PFSK-1 (cell line): ENCODE measurements around the gene LENG8.

Source experiments
- POLR2AphosphoS5 ChIP-seq: IDR thresholded peaks from 2 replicates; pipeline ENCODE4 v1.6.1; 2012; ENCODE audit warnings: low read depth, mild to moderate bottlenecking, control low read depth, low read length, moderate library complexity
- SIN3A ChIP-seq: IDR thresholded peaks from 2 replicates; pipeline ENCODE4 v1.6.1; 2012; ENCODE audit warnings: mild to moderate bottlenecking, low read length, moderate library complexity, borderline replicate concordance; ENCODE audit not compliant: insufficient read depth
- TF ChIP-seq, protein P1 (sequence below), 2 experiments: IDR thresholded peaks; 2 replicates each; pipeline versions ENCODE4 v1.6.1 to v1.8.0; 2011 to 2012; ENCODE audit warnings: low read depth in 2 of 2, low read length in 2 of 2, control low read depth in 1 of 2, inconsistent platforms in 1 of 2, mild to moderate bottlenecking in 1 of 2, moderate library complexity in 1 of 2; ENCODE audit not compliant: insufficient read depth in 1 of 2

DNA sequence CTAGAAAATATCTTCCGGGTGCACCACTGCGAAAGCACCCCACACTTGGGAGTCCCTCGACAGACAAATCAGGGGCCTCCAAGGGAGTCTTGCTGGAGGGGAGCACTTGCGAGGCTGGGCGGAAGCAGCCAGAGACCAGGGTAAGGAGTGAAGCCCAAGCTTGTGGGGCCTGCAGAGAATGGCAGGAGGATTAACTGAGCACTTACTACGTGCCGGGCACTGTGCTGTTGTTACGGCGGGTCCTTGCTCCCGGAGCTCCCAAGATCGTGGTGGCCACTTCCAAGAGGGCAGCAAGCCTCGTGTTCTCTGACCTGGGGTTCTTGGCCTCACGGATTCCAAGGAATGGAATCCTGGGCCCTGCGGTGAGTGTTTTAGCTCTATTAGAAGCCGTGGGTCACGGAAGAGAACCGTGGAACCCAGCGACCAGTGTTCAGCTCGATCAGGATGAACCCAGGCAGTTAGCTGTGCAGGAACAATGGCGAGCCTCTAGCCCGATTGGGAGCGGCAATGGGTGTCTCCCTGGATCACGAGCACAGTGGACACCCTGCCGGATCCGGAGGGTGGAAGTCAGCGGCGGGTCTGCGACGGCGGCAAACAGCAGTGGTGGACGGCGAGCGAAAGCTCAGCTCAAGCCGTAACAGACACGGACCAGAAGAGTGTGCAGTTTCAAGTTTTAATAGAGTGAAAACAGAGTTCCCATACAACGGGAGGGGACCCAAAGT, 24.2 kb upstream of the LENG8 start:
- TF ChIP-seq, protein P1, sequence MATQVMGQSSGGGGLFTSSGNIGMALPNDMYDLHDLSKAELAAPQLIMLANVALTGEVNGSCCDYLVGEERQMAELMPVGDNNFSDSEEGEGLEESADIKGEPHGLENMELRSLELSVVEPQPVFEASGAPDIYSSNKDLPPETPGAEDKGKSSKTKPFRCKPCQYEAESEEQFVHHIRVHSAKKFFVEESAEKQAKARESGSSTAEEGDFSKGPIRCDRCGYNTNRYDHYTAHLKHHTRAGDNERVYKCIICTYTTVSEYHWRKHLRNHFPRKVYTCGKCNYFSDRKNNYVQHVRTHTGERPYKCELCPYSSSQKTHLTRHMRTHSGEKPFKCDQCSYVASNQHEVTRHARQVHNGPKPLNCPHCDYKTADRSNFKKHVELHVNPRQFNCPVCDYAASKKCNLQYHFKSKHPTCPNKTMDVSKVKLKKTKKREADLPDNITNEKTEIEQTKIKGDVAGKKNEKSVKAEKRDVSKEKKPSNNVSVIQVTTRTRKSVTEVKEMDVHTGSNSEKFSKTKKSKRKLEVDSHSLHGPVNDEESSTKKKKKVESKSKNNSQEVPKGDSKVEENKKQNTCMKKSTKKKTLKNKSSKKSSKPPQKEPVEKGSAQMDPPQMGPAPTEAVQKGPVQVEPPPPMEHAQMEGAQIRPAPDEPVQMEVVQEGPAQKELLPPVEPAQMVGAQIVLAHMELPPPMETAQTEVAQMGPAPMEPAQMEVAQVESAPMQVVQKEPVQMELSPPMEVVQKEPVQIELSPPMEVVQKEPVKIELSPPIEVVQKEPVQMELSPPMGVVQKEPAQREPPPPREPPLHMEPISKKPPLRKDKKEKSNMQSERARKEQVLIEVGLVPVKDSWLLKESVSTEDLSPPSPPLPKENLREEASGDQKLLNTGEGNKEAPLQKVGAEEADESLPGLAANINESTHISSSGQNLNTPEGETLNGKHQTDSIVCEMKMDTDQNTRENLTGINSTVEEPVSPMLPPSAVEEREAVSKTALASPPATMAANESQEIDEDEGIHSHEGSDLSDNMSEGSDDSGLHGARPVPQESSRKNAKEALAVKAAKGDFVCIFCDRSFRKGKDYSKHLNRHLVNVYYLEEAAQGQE (IDR thresholded peaks at IDR 0.05; ENCODE audit: insufficient read depth in 1 of 2, low read depth in 2 of 2, low read length in 2 of 2): no peak
- TF ChIP-seq POLR2AphosphoS5 (no peak), SIN3A (no peak)
